VCaP (cell line): ENCODE results near the gene MCAM.

ENCODE experiments used
- H3K27ac ChIP-seq: fragments of 450-650 bp; 2 replicates; pipeline ENCODE4 v1.5.1; 2017
- CTCF ChIP-seq: fragments of 450-650 bp; conservative IDR thresholded peaks from 2 replicates; pipeline ENCODE4 v1.5.1; 2017; ENCODE audit warnings: mild to moderate bottlenecking, moderate library complexity

The MCAM gene

GRCh38 chr11:119338965-119339588 is 22.1 kb upstream of the MCAM start:
- TF ChIP-seq CTCF = no peak
- H3K27ac ChIP-seq = no peak overlapping the region

- peak; percentile 92 for TF ChIP-seq CTCF
- no peak overlapping the region for H3K27ac ChIP-seq
Observed at GRCh38 chr11:119338318-119338890, 21.5 kb upstream of the MCAM start.

GRCh38 chr11:119337581-119338317 is 20.8 kb upstream of the MCAM start:
- TF ChIP-seq CTCF = no peak
- H3K27ac ChIP-seq = no peak overlapping the region

GRCh38 chr11:119336744-119337469 is 20.0 kb upstream of the MCAM start:
- no peak for TF ChIP-seq CTCF
- no peak overlapping the region for H3K27ac ChIP-seq

DNA sequence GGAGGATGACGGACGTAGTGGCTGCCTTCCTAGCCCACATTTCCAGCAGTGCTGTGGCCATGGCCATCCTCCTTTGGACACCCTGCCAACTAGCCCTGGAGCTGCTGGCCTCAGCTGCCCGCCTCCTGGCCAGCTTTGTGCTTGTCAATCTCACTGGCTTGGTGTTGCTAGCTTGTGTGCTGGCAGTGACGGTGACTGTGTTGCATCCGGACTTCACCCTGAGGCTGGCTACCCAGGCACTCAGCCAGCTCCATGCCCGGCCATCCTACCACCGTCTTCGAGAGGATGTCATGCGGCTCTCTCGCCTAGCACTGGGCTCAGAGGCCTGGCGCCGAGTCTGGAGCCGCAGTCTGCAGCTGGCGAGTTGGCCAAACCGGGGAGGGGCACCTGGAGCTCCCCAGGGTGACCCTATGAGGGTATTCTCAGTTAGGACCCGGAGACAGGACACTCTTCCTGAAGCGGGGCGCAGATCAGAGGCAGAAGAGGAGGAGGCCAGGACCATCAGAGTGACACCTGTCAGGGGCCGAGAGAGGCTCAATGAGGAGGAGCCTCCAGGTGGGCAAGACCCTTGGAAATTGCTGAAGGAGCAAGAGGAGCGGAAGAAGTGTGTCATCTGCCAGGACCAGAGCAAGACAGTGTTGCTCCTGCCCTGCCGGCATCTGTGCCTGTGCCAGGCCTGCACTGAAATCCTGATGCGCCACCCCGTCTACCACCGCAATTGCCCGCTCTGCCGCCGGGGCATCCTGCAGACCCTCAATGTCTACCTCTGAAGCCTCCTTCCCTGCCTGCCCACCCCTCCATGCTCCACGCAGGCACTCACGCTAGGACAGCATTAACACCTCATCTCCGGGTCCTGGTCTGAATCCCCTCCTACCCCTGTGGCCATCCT is 19.0 kb upstream of the MCAM start:
- no peak overlapping the region for H3K27ac ChIP-seq
- no peak for TF ChIP-seq CTCF

GRCh38 chr11:119335091-119335654 is 18.2 kb upstream of the MCAM start:
- TF ChIP-seq CTCF = no peak
- no peak overlapping the region for H3K27ac ChIP-seq
